GM18499 (cell line): ENCODE measurements around the gene RREB1.
"Not testable (repeated sequence)": the region's sequence is repeated elsewhere in the genome, so short reads cannot be mapped to it uniquely, and the experiment has no call there.

ENCODE experiments used
- ATAC-seq: cut with Tn5 transposase; IDR thresholded peaks from one replicate; pipeline ENCODE4 v1.9.1; 2021; ENCODE audit warnings: moderate number of reproducible peaks; ENCODE audit not compliant: insufficient read depth, unreplicated experiment

The RREB1 gene

GRCh38 chr6:7254980-7255835 lies 147.4 kb downstream of the RREB1 start:
- no peak for ATAC-seq

- ATAC-seq, result no peak
These were observed 148.2 kb downstream of the RREB1 start for GRCh38 chr6:7255918-7256317.

- ATAC-seq, result no peak
These were observed 149.0 kb downstream of the RREB1 start for GRCh38 chr6:7256785-7257184.

- no peak for ATAC-seq
These were observed 149.9 kb downstream of the RREB1 start for GRCh38 chr6:7257521-7258230.

GRCh38 chr6:7258231-7258763 lies 150.5 kb downstream of the RREB1 start:
- ATAC-seq, result no peak

GRCh38 chr6:7260291-7261031 lies 152.7 kb downstream of the RREB1 start:
- ATAC-seq, result no peak

GRCh38 chr6:7261032-7261841 lies 153.5 kb downstream of the RREB1 start:
- no peak for ATAC-seq

- ATAC-seq, result no peak
These were observed 154.2 kb downstream of the RREB1 start for GRCh38 chr6:7261852-7262461.

- no peak for ATAC-seq
These were observed 155.2 kb downstream of the RREB1 start for GRCh38 chr6:7262746-7263518.

GRCh38 chr6:7263519-7263805 lies 155.7 kb downstream of the RREB1 start:
- not testable (repeated sequence) for ATAC-seq

- no peak for ATAC-seq
These were observed 156.3 kb downstream of the RREB1 start for GRCh38 chr6:7264041-7264440.

GRCh38 chr6:7264686-7265384 lies 157.1 kb downstream of the RREB1 start:
- ATAC-seq, result no peak

GRCh38 chr6:7265385-7265726 lies 157.6 kb downstream of the RREB1 start:
- not testable (repeated sequence) for ATAC-seq

GRCh38 chr6:7267071-7267465 lies 159.3 kb downstream of the RREB1 start:
- ATAC-seq, result no peak

- no peak for ATAC-seq
These were observed 159.8 kb downstream of the RREB1 start for GRCh38 chr6:7267466-7268091.

GRCh38 chr6:7268362-7268761 lies 160.6 kb downstream of the RREB1 start:
- ATAC-seq, result no peak

- no peak for ATAC-seq
These were observed 161.2 kb downstream of the RREB1 start for GRCh38 chr6:7268816-7269555.
